HG02852 (cell line): ENCODE data around the gene RBM39.
"Not testable (repeated sequence)": the region's sequence is repeated elsewhere in the genome, so short reads cannot be mapped to it uniquely, and the experiment has no call there.

Source experiments
- ATAC-seq: cut with Tn5 transposase; IDR thresholded peaks from one replicate; pipeline ENCODE4 v1.9.1; 2021; ENCODE audit warnings: mild to moderate bottlenecking, moderate library complexity; ENCODE audit not compliant: unreplicated experiment

Gene RBM39

GRCh38 chr20:35706591-35707529 is 35.2 kb downstream of the RBM39 start:
- not testable (repeated sequence) for ATAC-seq

DNA sequence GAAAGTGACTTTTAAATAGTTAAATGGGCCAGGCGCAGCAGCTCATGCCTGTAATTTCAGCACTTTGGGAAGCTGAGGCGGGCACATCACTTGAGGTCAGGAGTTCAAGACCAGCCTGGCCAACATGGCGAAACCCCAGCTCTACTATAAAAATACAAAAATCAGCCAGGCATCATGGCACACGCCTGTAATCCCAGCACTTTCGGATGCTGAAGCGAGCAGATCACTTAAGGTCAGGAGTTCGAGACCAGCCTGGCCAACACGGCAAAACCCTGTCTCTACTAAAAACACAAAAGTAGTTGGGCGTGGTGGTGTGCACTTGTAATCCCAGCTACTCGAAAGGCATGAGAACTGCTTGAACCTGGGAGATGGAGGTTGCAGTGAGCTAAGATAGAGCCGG is 36.2 kb downstream of the RBM39 start:
- ATAC-seq = not testable (repeated sequence)

- no peak for ATAC-seq
These were observed 37.4 kb downstream of the RBM39 start for GRCh38 chr20:35704514-35705261.

GRCh38 chr20:35702824-35703695 is 39.0 kb downstream of the RBM39 start:
- ATAC-seq = no peak

DNA sequence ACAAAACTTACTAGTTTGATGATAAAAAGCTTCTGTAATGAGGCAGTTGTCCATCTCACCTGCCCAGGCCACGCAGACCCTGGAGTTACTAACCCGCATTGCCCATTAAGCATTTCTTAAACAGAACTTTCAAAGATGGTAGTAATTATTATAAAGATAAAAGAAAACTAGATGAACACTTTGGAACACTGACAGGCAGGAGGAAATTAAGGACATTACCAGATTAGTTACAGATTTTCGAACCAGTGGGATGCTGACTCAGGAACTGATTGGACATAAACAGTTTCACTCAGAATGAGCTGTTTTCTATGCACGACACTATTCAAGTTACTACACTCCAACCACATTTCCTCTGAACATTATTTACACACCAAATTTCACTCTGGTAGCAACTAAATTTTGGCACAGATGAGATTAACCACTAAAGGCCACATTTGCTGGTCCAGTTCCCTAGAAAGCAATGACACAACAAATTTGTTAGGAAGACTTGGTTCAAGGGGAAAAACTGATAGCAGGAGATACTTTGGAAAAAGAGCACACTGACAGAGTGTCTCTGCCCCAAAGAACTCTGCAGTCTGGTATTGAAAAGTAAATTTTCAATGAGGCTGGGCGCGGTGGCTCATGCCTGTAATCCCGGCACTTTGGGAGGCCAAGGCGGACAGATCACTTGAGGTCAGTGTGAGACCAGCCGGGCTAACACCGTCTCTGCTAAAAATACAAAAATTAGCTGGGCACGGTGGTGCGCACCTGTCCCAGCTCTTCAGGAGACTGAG is 39.8 kb downstream of the RBM39 start:
- ATAC-seq = no peak

- no peak for ATAC-seq
These were observed 41.4 kb downstream of the RBM39 start for GRCh38 chr20:35700625-35701148.

GRCh38 chr20:35699957-35700624 is 42.0 kb downstream of the RBM39 start:
- no peak for ATAC-seq

DNA sequence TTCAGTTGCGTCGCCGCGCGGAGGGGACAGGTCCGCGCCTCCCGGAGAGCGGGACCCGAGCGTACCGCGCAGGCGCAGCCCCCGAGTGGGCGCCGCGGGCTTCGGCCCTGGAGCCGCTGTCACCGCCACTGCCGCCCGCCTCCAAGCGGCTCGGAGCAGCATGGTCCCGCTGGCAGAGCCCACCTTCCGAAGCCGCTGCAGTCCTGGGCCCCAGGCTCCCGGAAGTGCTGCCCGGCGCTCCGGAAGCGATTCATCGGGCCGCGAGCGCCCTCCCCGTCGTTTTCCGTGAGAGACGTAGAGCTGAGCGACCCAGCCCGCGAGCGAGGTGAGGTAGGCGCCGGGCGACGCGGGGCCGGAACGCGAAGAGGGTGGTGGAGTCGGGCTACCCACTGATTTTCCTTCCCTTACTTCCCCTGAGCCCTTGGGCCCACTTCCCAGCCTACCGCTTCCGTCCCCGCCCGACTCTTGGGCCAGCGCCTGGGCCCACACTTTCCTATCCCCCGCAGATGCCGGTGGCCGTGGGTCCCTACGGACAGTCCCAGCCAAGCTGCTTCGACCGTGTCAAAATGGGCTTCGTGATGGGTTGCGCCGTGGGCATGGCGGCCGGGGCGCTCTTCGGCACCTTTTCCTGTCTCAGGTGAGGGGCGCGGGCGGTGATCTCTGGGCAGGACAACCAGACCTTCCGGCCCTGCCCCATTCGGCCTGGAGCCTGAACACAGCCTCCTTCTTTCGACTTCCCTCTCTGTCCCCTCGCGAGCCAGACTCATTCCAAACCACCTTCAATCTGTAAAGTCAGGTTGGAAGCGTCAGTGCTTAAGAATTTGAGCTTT is 42.7 kb downstream of the RBM39 start, which contains the start of the genes NFS1 and ROMO1:
NFS1 (minus strand) TSS at position 226 of the 830 bp plus-strand sequence; CDS start at position 162, 64 bp downstream.
ROMO1 (plus strand) TSS at position 279 of the 830 bp plus-strand sequence; CDS start at position 507, 228 bp downstream.
- peak; percentile 79 for ATAC-seq

- ATAC-seq = peak; percentile 27
These were observed 43.5 kb downstream of the RBM39 start for GRCh38 chr20:35698298-35699126.

DNA sequence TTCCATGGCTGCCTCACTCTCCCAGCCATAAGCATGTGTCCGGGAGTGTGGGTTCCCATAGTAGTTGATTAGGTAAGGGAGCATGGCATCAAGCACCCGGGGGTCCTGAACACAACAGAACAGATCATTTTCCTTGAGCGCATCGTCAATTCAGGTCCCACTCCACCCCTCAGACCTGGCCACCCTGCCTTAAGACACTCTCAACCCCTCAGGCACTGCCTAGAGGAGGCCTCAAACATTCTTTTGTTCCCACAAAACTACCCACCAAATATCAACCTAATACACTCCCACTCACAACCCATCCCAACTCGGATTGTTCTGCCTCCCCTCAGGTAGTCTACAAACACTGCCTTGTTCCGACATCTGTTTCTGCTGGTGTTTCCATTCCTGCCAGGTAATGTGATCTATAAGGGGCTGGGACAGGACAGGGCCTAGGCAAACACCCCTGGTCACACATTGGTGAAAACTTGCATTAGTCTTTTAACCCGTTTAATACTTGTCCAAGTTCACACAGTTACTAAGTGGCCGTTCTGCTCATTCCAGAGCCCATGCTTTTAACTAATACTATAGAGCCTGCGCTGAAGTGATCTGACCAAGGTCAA is 44.3 kb downstream of the RBM39 start:
- ATAC-seq = no peak

- ATAC-seq = no peak
These were observed 46.1 kb downstream of the RBM39 start for GRCh38 chr20:35695978-35696377.

DNA sequence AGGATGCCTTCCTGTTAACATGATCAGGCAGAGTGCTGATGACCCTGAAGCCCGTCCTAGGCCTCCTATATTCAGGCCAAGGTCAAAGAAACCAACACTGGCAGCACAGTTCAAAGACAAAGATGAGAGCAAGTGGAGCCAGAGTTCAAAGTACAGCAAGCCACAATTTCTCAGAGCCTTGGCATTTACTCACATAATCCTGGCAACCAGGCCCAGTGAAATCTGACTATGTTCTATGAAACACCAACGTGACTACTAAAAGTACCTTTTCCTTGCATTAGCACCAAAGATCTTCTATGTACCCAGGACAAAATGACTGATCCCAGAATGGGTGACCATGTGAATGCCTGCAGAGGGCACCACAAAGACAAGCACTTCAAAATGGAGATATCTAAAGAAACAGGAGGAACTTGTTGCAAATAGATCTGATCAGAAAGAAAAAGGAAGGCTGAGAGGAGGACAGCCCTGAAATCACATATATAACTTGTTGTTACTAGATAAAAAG is 46.8 kb downstream of the RBM39 start:
- ATAC-seq = no peak

- no peak for ATAC-seq
These were observed 51.8 kb downstream of the RBM39 start for GRCh38 chr20:35690265-35690664.

DNA sequence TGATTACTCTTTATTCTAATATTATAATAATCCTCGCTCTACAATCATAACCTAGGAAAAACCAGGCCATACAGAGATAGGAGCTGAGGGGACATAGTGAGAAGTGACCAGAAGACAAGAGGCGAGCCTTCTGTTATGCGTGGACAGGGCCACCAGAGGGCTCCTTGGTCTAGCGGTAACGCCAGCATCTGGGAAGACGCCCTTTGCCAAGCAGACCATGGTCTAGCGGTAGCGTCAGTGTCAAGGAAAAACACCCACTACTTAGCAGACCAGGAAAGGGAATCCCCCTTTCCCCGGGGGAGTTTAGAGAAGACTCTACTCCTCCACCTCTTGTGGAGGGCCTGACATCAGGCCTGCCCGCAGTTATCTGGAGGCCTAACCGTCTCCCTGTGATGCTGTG is 55.2 kb downstream of the RBM39 start:
- ATAC-seq = not testable (repeated sequence)

GRCh38 chr20:35685368-35685767 is 56.7 kb downstream of the RBM39 start:
- not testable (repeated sequence) for ATAC-seq

GRCh38 chr20:35681960-35682359 is 60.1 kb downstream of the RBM39 start:
- ATAC-seq = no peak
